Astrocyte of the cerebellum (primary cell): Measurements from ENCODE around the gene TBX10.
"Not testable (repeated sequence)": the region's sequence is repeated elsewhere in the genome, so short reads cannot be mapped to it uniquely, and the experiment has no call there.

ENCODE experiments used
- DNase-seq: peaks from one replicate; pipeline ENCODE4 v3.0.0-alpha.2; 2011; ENCODE audit warnings: low read depth
- H3K4me3 ChIP-seq: 2 replicates; pipeline ENCODE4 v1.5.1; 2011; ENCODE audit warnings: mild to moderate bottlenecking, low read depth, low read length, moderate library complexity
- in situ Hi-C: cut with HindIII; loops from 2 replicates; pipeline ENCODE4 v1.10.0; 2017; ENCODE audit warnings: low sequenced_read_pairs
- TF ChIP-seq, protein P1 (sequence below): IDR thresholded peaks from 2 replicates; pipeline ENCODE4 v1.5.1; 2012; ENCODE audit warnings: low read length, low read depth, moderate library complexity, mild to moderate bottlenecking; ENCODE audit errors: missing control alignments

TBX10 gene

DNA sequence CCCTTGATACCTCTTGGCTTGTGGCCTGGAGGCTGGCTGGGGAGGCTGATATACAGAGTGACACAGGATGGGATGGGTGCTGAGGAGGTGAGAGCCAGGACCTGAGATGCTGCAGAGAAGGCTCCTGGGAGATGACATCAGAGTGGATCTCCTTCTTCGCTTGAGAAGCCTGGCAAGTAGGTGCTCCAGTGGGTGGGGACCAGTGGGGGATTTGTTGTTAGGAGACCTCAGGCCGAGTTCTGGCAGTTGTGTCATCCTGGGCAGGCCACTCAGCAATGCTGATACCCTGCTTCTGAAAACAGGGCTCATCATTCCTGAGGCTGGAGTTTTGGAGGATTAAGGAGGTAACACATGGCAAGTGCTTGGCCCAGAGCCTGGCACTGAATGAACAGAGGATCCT, 34.7 kb downstream of the TBX10 start:
- in situ Hi-C loops: no loop called here
- TF ChIP-seq, protein P1, sequence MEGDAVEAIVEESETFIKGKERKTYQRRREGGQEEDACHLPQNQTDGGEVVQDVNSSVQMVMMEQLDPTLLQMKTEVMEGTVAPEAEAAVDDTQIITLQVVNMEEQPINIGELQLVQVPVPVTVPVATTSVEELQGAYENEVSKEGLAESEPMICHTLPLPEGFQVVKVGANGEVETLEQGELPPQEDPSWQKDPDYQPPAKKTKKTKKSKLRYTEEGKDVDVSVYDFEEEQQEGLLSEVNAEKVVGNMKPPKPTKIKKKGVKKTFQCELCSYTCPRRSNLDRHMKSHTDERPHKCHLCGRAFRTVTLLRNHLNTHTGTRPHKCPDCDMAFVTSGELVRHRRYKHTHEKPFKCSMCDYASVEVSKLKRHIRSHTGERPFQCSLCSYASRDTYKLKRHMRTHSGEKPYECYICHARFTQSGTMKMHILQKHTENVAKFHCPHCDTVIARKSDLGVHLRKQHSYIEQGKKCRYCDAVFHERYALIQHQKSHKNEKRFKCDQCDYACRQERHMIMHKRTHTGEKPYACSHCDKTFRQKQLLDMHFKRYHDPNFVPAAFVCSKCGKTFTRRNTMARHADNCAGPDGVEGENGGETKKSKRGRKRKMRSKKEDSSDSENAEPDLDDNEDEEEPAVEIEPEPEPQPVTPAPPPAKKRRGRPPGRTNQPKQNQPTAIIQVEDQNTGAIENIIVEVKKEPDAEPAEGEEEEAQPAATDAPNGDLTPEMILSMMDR: no peak
- H3K4me3 ChIP-seq: no peak overlapping the region
- DNase-seq: no peak

DNA sequence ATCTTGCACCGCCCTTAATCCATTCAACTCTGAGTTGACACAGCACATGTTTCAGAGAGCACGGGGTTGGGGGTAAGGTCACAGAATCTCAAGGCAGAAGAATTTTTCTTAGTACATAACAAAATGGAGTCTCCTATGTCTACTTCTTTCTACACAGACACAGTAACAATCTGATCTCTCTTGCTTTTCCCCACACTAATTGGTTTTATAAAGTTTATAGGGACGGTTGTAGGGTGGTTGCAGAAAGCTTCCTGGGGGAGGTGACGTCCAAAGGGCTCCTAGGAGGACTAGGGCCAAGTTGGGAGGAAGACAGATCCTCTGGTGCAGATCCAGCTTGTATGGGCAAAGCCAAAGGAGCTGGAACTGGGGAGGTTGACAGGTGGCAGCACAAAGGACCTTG, 35.4 kb downstream of the TBX10 start:
- H3K4me3 ChIP-seq, DNase-seq, in situ Hi-C loops: not testable (repeated sequence)

GRCh38 chr11:67601098-67601497, 38.5 kb downstream of the TBX10 start:
- no peak for DNase-seq
- in situ Hi-C loops: no loop called here
- no peak overlapping the region for H3K4me3 ChIP-seq
- TF ChIP-seq, protein P1: no peak

- no peak overlapping the region for H3K4me3 ChIP-seq
- TF ChIP-seq, protein P1: no peak
- in situ Hi-C loops: no loop called here
- no peak for DNase-seq
Observed at GRCh38 chr11:67600324-67601029, 39.1 kb downstream of the TBX10 start.

DNA sequence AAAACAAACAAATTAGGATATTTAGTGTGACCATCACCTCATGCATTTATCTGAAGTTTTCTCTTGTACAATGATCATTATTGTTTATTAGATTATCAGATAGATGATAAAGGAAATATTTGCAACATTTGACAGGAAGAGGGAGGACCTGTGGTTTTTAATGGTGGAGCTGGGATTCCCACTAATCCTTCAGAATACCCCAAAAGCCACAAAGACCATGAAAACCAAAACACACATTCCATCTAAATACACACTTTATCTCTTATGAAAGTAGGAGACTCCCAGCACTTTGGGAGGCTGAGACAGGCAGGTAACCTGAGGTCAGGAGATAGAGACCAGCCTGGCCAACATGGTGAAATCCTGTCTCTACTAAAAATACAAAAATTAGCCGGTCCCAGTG, 40.4 kb downstream of the TBX10 start:
- in situ Hi-C loops: no loop called here
- TF ChIP-seq, protein P1: no peak
- no peak overlapping the region for H3K4me3 ChIP-seq
- no peak for DNase-seq

GRCh38 chr11:67597963-67598362, 41.6 kb downstream of the TBX10 start:
- DNase-seq, H3K4me3 ChIP-seq, in situ Hi-C loops: not testable (repeated sequence)

- DNase-seq, H3K4me3 ChIP-seq, in situ Hi-C loops: not testable (repeated sequence)
Observed at GRCh38 chr11:67597458-67597857, 42.1 kb downstream of the TBX10 start.

DNA sequence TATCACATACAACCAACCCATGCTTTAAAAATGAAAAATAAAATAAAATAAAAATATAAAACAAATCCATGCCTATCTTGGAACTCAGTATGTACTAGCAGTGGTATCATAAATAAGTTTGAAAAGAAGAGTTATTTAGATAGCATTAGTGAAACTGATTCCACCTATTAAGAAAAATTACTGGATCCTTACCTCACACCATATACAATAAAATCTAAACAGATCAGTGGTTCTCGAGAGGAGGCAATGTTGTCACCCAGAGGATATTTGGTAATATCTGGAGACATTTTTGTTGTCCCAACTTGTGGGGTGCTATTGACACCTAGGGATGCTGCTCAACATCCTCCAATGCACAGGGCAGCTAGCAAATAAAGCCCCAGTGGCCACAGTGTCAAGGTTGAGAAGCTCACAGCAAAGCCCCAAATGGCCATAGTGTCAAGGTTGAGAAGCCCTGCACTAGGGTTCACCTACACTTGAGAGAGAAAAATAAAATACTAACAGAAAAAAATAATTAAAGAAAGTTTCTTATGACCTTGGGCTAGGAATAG, 42.7 kb downstream of the TBX10 start:
- no peak overlapping the region for H3K4me3 ChIP-seq
- DNase-seq: no peak
- in situ Hi-C loops: no loop called here
- TF ChIP-seq, protein P1: no peak
